Prostate gland (tissue), 2 donors: ENCODE measurements around the gene OR4D10.

ENCODE experiments used
- POLR2A ChIP-seq: fragments of 450-650 bp; IDR thresholded peaks from one replicate; pipeline ENCODE4 v1.6.1; 2016; ENCODE audit warnings: antibody characterized with exemption, mild to moderate bottlenecking
- TF ChIP-seq, protein P1 (sequence below), 4 experiments: fragments of 200-600 bp in 2 of 4; fragments of 450-650 bp in 2 of 4; sonication (generic) in 2 of 4; IDR thresholded peaks; 1 replicate in 3 of 4; 2 replicates in 1 of 4; pipeline ENCODE4 v1.5.1; 2016 to 2019; ENCODE audit warnings: antibody characterized with exemption in 4 of 4, mild to moderate bottlenecking in 2 of 4, moderate library complexity in 2 of 4

- TF ChIP-seq POLR2A, result no peak
- TF ChIP-seq, protein P1, sequence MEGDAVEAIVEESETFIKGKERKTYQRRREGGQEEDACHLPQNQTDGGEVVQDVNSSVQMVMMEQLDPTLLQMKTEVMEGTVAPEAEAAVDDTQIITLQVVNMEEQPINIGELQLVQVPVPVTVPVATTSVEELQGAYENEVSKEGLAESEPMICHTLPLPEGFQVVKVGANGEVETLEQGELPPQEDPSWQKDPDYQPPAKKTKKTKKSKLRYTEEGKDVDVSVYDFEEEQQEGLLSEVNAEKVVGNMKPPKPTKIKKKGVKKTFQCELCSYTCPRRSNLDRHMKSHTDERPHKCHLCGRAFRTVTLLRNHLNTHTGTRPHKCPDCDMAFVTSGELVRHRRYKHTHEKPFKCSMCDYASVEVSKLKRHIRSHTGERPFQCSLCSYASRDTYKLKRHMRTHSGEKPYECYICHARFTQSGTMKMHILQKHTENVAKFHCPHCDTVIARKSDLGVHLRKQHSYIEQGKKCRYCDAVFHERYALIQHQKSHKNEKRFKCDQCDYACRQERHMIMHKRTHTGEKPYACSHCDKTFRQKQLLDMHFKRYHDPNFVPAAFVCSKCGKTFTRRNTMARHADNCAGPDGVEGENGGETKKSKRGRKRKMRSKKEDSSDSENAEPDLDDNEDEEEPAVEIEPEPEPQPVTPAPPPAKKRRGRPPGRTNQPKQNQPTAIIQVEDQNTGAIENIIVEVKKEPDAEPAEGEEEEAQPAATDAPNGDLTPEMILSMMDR (IDR thresholded peaks at IDR 0.05), result no peak
Observed at GRCh38 chr11:59426361-59427067, 46.6 kb upstream of the OR4D10 start, which contains the start of gene OR5A2.
